Parietal lobe (tissue), 1 donor: Measurements from ENCODE around the gene MYO15A. TPM values are rescaled to one million over a fixed set of nuclear protein-coding genes. Genes with fewer than 3 reads are reported as not detected.

Source experiments
- total RNA-seq: library from RNA; depleted of rRNA; stranded (reverse); fragments of >200 nt; gene quantifications from one replicate; pipeline ENCODE4 v1.2.3, GENCODE V29; 2014

MYO15A gene
- total RNA-seq: 9.4 TPM

GRCh38 chr17:18108401-18109312, at the start of gene MYO15A:
MYO15A (plus strand) TSS chr17:18108756; CDS start chr17:18118801, 10,045 bp downstream.

GRCh38 chr17:18087610-18088491, 20.7 kb upstream of the MYO15A start, which contains the start of gene DRG2:
DRG2 (plus strand) TSS chr17:18087948; CDS start chr17:18088024, 76 bp downstream.

GRCh38 chr17:18183334-18184142, 75.0 kb downstream of the MYO15A start, which contains the start of gene ALKBH5:
ALKBH5 (plus strand) TSS chr17:18183828; CDS start chr17:18184244, 416 bp downstream.

GRCh38 chr17:18225121-18225641, 116.6 kb downstream of the MYO15A start, which contains the start of gene LLGL1:
LLGL1 (plus strand) TSS chr17:18225635; CDS start chr17:18225683, 48 bp downstream.

Other genes starting within 250 kb of the MYO15A start
- gene TOM1L2, start 136.4 kb upstream of the MYO15A start, total RNA-seq: 49.1 TPM
- 5.0 TPM for gene DRC3, start 135.9 kb upstream of the MYO15A start, total RNA-seq
- 49.5 TPM for gene ATPAF2, start 69.6 kb upstream of the MYO15A start, total RNA-seq
- gene GID4, start 69.3 kb upstream of the MYO15A start, total RNA-seq: 8.8 TPM
- gene DRG2, start 20.8 kb upstream of the MYO15A start, total RNA-seq: 26.3 TPM
- 52.3 TPM for gene ALKBH5, start 75.1 kb downstream of the MYO15A start, total RNA-seq
- 43.2 TPM for gene LLGL1, start 116.9 kb downstream of the MYO15A start, total RNA-seq
- 91.1 TPM for gene FLII, start 150.0 kb downstream of the MYO15A start, total RNA-seq
- gene MIEF2, start 151.9 kb downstream of the MYO15A start, total RNA-seq: 30.7 TPM
- 74.2 TPM for gene TOP3A, start 206.2 kb downstream of the MYO15A start, total RNA-seq
- 15.0 TPM for gene SMCR8, start 206.5 kb downstream of the MYO15A start, total RNA-seq